Sigmoid colon (tissue), 7 donors: ENCODE measurements around the gene TMC8. TPM values are rescaled to one million over a fixed set of nuclear protein-coding genes. Genes with fewer than 3 reads are reported as not detected.

Source experiments
- DNase-seq: peaks from one replicate; pipeline ENCODE4 v3.0.0-alpha.2; 2019
- H3K27ac ChIP-seq, 4 donors: fragments of 200-600 bp; sonication (generic); one replicate each; pipeline ENCODE4 v1.5.1; 2016 to 2019; ENCODE audit warnings: mild to moderate bottlenecking in 1 of 4
- H3K27me3 ChIP-seq, 3 donors: fragments of 200-600 bp; sonication (generic); one replicate each; pipeline ENCODE4 v1.5.1; 2019; ENCODE audit warnings: mild to moderate bottlenecking in 1 of 3
- H3K36me3 ChIP-seq, 4 donors: fragments of 200-600 bp; sonication (generic); one replicate each; pipeline ENCODE4 v1.5.1; 2016 to 2019
- H3K4me1 ChIP-seq, 4 donors: fragments of 200-600 bp; sonication (generic); one replicate each; pipeline ENCODE4 v1.5.1; 2017 to 2019
- H3K4me3 ChIP-seq, 4 donors: fragments of 200-600 bp; sonication (generic); one replicate each; pipeline ENCODE4 v1.5.1; 2017 to 2019; ENCODE audit warnings: mild to moderate bottlenecking in 2 of 4, moderate library complexity in 1 of 4
- H3K9me3 ChIP-seq, 4 donors: fragments of 200-600 bp in 3 of 4; sonication (generic) in 3 of 4; one replicate each; pipeline versions ENCODE4 v1.5.1 to v1.6.1; 2013 to 2019
- EP300 ChIP-seq, 4 donors: sonication (generic); formaldehyde crosslinking; IDR thresholded peaks; one replicate each; pipeline ENCODE4 v1.6.1; 2017; ENCODE audit warnings: antibody characterized with exemption in 4 of 4
- POLR2A ChIP-seq, 2 donors: fragments of 450-650 bp; IDR thresholded peaks; one replicate each; pipeline ENCODE4 v1.6.1; 2016; ENCODE audit warnings: antibody characterized with exemption in 2 of 2, mild to moderate bottlenecking in 2 of 2, moderate library complexity in 2 of 2
- POLR2AphosphoS5 ChIP-seq, 4 donors: sonication (generic); formaldehyde crosslinking; IDR thresholded peaks; one replicate each; pipeline ENCODE4 v1.6.1; 2017; ENCODE audit warnings: antibody characterized with exemption in 4 of 4
- WGBS, 2 donors: extraction: QIAGEN DNeasy Blood & Tissue Kit; methylation state at CpG; one replicate each; pipeline ENCODE4 v1.1.7; 2013; 5-methylcytosine and 5-hydroxymethylcytosine counted together
- intact Hi-C: fragments of 100-400 bp; cut with DNase I; formaldehyde crosslinking; loops from one replicate; pipeline ENCODE4 v1.15.1; 2023
- polyA plus RNA-seq, 3 donors: library from polyadenylated mRNA; stranded (reverse); fragments of 200-250 nt; gene quantifications; one replicate each; pipeline ENCODE4 v1.2.3, GENCODE V29; 2013
- total RNA-seq, 4 donors: library from RNA; depleted of rRNA; stranded (reverse); fragments of >200 nt; gene quantifications; one replicate each; pipeline ENCODE4 v1.1.0, GENCODE V29; 2016
- TF ChIP-seq, protein P1 (sequence below), 4 experiments: fragments of 450-650 bp in 3 of 4; fragments of 200-600 bp in 1 of 4; IDR thresholded peaks; one replicate each; pipeline ENCODE4 v1.5.1; 2016 to 2019; ENCODE audit warnings: antibody characterized with exemption in 4 of 4, mild to moderate bottlenecking in 3 of 4, moderate library complexity in 2 of 4
- donor health status: healthy with polysubstance abuse.
- donor health status: Bipolar disorder and iron deficiency.
- donor health status: healthy.

TMC8 gene
- total and polyA plus RNA-seq, 7 donors: 1.8 to 51.7 (median 3.0) TPM

DNA sequence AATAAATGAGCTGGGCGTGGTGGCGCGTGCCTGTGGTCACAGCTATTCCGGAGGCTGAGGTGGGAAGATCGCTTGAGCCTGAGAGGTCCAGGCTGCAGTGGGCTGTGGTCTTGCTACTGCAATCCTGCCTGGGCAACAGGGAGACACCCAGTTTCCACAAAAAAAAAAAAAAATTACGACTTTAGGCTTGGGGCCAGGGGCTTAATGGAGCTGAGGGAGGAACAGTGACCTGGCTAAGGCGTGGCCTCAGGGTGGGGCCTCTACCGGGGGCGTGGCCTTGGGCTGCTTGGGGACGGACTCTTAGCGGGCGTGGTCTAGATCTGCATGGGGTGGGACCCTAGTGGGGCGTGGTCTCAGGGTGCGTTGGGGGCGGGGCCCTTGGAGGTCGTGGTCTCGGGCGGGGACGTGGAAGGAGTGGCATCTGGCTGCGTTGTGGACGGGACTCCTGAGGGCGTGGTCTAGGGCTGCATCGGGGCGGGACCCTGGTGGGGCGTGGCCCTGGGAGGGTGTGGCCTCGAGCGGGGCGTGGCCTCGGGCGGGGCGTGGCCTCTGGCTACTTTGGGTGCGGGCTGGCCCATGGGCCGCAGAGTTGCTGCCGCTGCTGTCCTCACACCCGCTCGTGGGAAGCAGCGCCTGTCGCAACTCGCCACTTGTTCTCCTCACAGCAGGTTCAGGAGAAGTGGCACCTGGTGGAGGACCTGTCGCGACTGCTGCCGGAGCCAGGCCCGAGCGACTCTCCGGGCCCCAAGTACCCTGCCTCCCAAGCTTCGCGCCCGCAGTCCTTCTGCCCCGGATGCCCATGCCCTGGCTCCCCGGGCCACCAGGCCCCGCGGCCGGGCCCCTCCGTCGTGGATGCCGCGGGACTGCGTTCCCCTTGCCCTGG lies 9.8 kb downstream of the TMC8 start:
- TF ChIP-seq, protein P1, sequence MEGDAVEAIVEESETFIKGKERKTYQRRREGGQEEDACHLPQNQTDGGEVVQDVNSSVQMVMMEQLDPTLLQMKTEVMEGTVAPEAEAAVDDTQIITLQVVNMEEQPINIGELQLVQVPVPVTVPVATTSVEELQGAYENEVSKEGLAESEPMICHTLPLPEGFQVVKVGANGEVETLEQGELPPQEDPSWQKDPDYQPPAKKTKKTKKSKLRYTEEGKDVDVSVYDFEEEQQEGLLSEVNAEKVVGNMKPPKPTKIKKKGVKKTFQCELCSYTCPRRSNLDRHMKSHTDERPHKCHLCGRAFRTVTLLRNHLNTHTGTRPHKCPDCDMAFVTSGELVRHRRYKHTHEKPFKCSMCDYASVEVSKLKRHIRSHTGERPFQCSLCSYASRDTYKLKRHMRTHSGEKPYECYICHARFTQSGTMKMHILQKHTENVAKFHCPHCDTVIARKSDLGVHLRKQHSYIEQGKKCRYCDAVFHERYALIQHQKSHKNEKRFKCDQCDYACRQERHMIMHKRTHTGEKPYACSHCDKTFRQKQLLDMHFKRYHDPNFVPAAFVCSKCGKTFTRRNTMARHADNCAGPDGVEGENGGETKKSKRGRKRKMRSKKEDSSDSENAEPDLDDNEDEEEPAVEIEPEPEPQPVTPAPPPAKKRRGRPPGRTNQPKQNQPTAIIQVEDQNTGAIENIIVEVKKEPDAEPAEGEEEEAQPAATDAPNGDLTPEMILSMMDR (IDR thresholded peaks at IDR 0.05): no peak
- TF ChIP-seq POLR2A (IDR thresholded peaks at IDR 0.05): no peak
- TF ChIP-seq EP300 (IDR thresholded peaks at IDR 0.05): no peak
- no peak for TF ChIP-seq POLR2AphosphoS5 (IDR thresholded peaks at IDR 0.05)
- DNase-seq: peak; percentile 90
- 19 to 33% methylated on average over 58 of the region's 58 CpGs for WGBS, 2 donors
- H3K4me3 ChIP-seq: peak overlapping the region in 1 of 4 donors; percentile 11
- H3K9me3 ChIP-seq: no peaks in the 10 kb centered on the region
- peak overlapping the region in 2 of 4 donors; percentile 28 to 32 for H3K27ac ChIP-seq
- H3K36me3 ChIP-seq: no peaks in the 10 kb centered on the region
- peaks cover 0 to 33% (median 29%) of the 10 kb centered on the region in 4 donors for H3K4me1 ChIP-seq
- H3K27me3 ChIP-seq: peaks cover 0 to 25% (median 12%) of the 10 kb centered on the region in 3 donors
- intact Hi-C loops: no loop called here

DNA sequence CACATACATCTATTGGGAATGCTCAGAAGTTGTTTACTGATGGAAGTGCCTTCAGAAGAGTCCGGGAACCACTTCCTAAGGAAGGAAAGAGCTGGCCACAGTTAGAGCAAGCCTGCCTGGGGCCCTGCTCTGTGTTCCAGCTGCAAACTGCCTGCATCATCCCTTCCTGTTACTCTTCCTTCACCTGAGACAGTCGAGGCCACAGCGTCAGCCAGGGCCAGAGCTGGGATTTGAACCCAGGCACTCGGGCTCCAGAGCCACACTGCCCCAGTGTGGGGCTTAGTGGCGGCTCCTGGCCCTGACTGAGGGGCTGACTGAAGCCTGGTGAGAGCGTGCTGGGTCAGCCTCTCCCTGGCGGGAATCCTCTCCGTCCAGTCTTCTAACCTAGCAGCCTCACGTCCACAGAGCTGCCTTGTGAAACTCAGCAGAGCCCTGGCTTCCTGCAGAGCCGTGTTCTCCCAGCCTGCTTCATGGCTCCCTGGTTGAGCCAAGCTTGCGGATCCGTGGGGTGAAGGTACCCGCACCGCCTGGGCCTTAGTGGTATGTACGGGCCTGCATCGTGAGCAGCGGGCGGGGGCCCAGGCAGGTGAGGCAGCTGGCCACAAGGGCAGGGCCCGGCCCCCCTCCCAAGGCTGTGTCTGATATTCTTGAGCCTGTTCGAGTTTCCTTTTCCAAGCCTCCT lies 11.0 kb downstream of the TMC8 start:
- no peak overlapping the region for H3K27ac ChIP-seq
- peaks cover 0 to 37% (median 31%) of the 10 kb centered on the region in 4 donors for H3K4me1 ChIP-seq
- no peaks in the 10 kb centered on the region for H3K36me3 ChIP-seq
- peaks cover 0 to 25% (median 12%) of the 10 kb centered on the region in 3 donors for H3K27me3 ChIP-seq
- intact Hi-C loops: no loop called here
- H3K4me3 ChIP-seq: no peak overlapping the region
- no peak for DNase-seq
- 40 to 75% methylated on average over 20 of the region's 20 CpGs for WGBS, 2 donors
- no peaks in the 10 kb centered on the region for H3K9me3 ChIP-seq
- TF ChIP-seq POLR2A (IDR thresholded peaks at IDR 0.05) (no peak), EP300 (IDR thresholded peaks at IDR 0.05) (no peak), POLR2AphosphoS5 (IDR thresholded peaks at IDR 0.05) (no peak)
- TF ChIP-seq, protein P1 (IDR thresholded peaks at IDR 0.05): no peak

DNA sequence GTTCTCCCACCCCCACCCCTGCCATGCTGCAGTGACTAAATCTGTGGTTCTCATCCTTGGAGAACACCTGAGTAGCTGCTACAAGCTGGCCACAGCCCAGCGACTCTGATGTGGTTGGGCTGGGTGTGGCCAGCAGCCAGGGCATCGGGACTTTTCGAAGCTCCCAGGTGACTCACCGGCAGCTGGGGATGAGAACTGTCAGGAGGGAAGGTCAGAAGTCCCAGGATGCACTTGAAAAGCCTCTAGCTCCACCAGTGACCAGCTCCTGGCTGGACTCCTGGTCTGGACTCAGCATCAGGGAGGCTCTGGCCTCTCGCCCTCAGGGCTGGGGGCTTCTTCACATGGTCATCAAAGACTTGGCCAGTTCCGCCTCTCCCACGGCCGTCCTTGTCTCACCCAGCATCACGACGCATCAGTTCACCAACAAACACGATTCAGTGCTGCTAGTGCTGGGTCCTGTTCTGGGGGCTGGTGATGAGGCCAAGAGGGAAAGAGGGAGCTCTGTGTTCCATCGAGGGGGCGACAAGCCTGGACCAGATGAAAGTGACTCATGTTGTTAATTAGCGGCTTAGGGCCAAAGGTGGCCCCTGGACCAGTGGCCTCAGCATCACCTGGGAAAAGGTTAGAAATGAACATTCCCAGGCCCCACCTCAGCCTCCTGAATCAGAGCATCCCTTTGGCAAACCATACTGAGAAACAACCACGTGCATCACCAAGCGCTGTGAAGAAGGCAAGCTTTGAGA lies 11.7 kb downstream of the TMC8 start:
- H3K36me3 ChIP-seq: no peaks in the 10 kb centered on the region
- H3K27me3 ChIP-seq: peaks cover 0 to 25% (median 12%) of the 10 kb centered on the region in 3 donors
- TF ChIP-seq POLR2AphosphoS5 (IDR thresholded peaks at IDR 0.05) (no peak), EP300 (IDR thresholded peaks at IDR 0.05) (no peak), POLR2A (IDR thresholded peaks at IDR 0.05) (no peak)
- TF ChIP-seq, protein P1 (IDR thresholded peaks at IDR 0.05): no peak
- WGBS, 2 donors: 37 to 72% methylated on average over 16 of the region's 16 CpGs
- H3K4me1 ChIP-seq: peaks cover 0 to 37% (median 31%) of the 10 kb centered on the region in 4 donors
- H3K4me3 ChIP-seq: no peak overlapping the region
- intact Hi-C loops: no loop called here
- no peaks in the 10 kb centered on the region for H3K9me3 ChIP-seq
- no peak overlapping the region for H3K27ac ChIP-seq
- no peak for DNase-seq

DNA sequence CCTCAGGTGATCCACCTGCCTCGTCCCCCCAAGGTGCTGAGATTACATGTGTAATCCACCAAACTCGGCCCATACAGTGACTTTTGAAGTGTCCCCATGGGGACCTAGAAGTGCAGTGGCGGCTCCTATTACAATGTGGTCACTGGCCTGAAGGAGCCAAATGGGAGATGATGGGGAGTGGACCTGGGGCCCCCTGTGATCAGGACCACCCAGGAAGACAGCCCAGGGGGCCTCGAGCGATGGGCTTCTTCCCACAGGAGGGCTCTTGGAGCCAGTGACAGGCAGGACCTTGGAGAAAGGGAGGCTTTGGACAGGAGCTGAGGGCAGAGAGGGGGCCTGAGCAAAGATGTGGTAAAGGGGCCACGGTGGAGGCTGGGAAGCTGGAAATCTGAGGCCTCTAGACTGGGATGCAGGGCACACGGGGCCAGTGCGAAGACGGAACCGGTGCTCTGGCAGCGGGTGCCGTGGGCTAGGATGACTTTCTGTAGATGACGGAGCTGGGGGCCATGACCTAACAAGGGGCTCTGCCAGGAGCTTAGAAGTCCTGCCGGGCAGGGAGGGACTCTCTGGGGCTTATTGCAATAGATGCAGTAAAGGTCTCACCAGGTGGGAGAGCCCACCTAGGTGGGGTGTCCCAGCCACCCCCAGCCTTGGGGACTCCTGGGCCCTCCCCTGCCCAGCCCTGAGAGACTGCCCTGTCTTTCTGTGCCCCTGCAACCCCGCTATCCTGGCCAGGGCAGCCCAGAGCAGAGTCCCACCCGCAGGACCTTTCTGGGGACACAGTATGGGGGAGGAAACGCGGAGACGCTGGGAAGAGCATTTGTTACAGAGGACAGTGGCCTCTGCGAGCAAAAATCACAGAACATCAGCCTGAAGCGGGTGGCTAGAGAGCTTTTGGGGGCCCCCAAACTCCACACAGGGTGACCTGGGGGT lies 12.9 kb downstream of the TMC8 start:
- H3K36me3 ChIP-seq: no peaks in the 10 kb centered on the region
- WGBS, 2 donors: 86 to 91% methylated on average over 21 of the region's 21 CpGs
- H3K4me1 ChIP-seq: peaks cover 0 to 37% (median 31%) of the 10 kb centered on the region in 4 donors
- peaks cover 0 to 25% (median 12%) of the 10 kb centered on the region in 3 donors for H3K27me3 ChIP-seq
- no peak for DNase-seq
- no peak for TF ChIP-seq POLR2A (IDR thresholded peaks at IDR 0.05)
- no peaks in the 10 kb centered on the region for H3K9me3 ChIP-seq
- H3K4me3 ChIP-seq: no peak overlapping the region
- intact Hi-C loops: no loop called here
- peak overlapping the region; percentile 46 to 62 (median 56) for H3K27ac ChIP-seq
